Heart left ventricle (tissue), 13 donors: ENCODE results near the gene LMF1.

Experiments used
- POLR2A ChIP-seq, 2 donors: fragments of 450-650 bp; IDR thresholded peaks; one replicate each; pipeline ENCODE4 v1.6.1; 2017; ENCODE audit warnings: antibody characterized with exemption in 2 of 2, mild to moderate bottlenecking in 2 of 2, moderate library complexity in 2 of 2
- TF ChIP-seq, protein P1 (sequence below), 12 donors: fragments of 200-600 bp; sonication (generic) in 4 of 12; IDR thresholded peaks; one replicate each; pipeline versions ENCODE4 v1.5.0 to v1.8.0; 2018 to 2022; ENCODE audit warnings: antibody characterized with exemption in 12 of 12, mild to moderate bottlenecking in 5 of 12
- donor health status: ischemic (EF 13 %, LVEDD 7.1; RV severe dilation, severe dysfunction).
- donor health status: DM: no; HTN: yes; CAD: no.
- donor health status: DM: no; HTN: no; CAD: no.
- donor health status: ischemic (EF 25% LVEDD 6.9; RV normal size, moderate dysfunction).
- donor health status: ischemic (EF 25% LVEDD 5.7; RV mildly dilated, moderate dysfunction).
- donor health status: ischemic (EF 35%, LVEDD 5.7; RV mildly dilated, moderate dysfunction).
- donor health status: nonischemic (EF 11% LVEDD 7.7; RV severe dilation, severe dysfunction).
- donor health status: DM: yes; HTN: yes; CAD: no.
- donor health status: PGD.
- donor health status: ischemic (EF 29% LVEDD 5.4; RV normal size, mild dysfunction).
- donor health status: nonischemic (EF 23%, LVEDD 6.1; RV moderate dilation, normal function).

DNA sequence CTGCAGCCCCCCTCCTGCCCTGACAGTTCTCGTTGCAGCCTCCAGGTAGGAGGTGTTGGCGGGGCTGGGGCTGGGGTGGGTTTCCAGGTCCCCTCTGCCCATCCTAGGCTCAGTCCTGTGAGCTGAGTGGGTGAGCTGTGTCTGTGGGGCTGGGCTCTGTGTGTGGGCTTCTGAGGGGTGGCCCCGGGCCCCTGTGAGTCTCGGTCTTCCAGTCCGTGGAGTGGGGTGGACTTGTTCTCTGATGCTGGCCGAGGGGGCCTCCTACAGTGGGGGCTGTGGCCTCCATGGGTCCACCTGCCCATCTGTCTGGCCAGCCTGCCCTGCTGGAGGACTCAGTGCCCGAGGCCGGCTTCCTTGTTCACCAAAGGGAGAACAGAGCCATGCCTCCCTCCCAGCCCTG, 43.4 kb upstream of the LMF1 start:
- TF ChIP-seq, protein P1, sequence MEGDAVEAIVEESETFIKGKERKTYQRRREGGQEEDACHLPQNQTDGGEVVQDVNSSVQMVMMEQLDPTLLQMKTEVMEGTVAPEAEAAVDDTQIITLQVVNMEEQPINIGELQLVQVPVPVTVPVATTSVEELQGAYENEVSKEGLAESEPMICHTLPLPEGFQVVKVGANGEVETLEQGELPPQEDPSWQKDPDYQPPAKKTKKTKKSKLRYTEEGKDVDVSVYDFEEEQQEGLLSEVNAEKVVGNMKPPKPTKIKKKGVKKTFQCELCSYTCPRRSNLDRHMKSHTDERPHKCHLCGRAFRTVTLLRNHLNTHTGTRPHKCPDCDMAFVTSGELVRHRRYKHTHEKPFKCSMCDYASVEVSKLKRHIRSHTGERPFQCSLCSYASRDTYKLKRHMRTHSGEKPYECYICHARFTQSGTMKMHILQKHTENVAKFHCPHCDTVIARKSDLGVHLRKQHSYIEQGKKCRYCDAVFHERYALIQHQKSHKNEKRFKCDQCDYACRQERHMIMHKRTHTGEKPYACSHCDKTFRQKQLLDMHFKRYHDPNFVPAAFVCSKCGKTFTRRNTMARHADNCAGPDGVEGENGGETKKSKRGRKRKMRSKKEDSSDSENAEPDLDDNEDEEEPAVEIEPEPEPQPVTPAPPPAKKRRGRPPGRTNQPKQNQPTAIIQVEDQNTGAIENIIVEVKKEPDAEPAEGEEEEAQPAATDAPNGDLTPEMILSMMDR (IDR thresholded peaks at IDR 0.05), result no peak
- TF ChIP-seq POLR2A (IDR thresholded peaks at IDR 0.05), result no peak
